Activated CD4-positive, CD25-positive, alpha-beta regulatory T cell (primary cell): ENCODE data around the gene DSCAM.

Experiments used
- DNase-seq, 4 experiments: peaks; one replicate each; lab custom pipeline; 2025; lab: John Stamatoyannopoulos, UW

Gene DSCAM

DNA sequence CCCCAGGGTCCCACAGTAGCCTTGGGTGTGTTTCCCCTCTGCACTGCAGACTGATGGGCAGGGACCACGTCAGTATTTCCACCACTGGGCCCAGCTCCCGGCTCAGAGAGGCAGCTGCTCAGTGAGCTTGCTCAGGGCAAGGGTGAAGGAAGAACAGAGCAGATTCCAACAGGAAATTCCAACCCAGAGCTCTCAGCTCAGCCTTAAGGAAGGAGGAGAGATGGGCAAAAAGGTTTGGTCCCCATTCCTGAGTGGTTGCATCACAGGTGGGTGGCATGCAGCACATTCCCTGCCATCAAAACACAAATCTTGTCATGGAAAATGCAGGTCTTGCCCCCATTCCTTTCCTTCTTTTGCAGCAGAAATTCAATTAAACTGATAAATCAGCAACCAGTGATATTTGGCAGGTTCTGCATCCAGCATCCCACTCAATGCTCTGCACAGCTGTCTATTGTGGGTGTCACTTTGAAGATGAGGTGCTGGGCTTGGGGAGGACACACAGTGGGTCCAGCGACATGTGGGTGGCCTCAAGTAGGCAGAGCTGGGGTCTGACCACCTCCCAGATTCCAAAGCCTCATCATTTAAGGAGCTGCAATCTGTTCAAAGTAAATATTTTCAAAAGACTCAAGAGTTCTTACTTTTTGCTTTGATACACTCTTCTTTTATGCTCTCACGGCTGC is 315.4 kb downstream of the DSCAM start:
- DNase-seq = no peak

DNA sequence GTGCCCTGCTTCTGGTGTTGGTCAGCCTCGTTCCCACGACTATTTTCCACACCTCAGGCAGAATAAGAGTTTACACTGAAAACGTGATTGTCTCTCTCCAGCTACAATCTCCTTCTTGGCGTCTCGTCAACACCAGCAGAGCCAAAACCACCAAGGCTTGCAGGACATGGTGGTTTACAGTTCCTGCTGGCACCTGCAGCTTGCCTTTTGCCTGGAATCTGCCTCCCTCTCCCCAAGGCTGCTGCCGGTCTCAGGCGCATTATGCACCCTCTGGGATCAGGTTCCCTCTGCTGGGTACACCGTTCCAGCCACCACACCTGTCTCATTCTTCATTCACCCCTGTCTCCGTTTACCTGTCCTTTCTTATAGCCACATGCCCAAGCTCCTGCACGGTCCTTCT is 315.9 kb downstream of the DSCAM start:
- DNase-seq = no peak

DNA sequence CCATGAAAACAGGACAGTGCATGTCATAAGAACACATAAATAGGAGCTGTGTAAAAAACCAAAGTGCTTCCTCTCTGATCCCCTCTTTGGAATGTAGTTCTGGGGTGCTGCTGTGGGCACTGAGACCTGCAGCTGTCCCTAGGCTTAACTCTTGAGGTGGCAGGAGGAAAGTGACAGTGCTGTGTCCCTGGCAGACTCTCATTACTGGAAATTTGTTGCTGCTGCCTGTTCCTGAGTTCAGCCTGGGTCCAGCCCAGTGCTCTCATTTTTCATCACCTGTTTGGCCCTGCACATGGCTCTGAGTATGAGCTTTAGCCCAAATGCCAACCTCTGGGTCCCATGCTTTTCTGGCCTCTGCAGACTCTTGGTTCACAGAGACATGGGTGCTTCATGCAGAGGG is 329.3 kb downstream of the DSCAM start:
- no peak for DNase-seq

DNA sequence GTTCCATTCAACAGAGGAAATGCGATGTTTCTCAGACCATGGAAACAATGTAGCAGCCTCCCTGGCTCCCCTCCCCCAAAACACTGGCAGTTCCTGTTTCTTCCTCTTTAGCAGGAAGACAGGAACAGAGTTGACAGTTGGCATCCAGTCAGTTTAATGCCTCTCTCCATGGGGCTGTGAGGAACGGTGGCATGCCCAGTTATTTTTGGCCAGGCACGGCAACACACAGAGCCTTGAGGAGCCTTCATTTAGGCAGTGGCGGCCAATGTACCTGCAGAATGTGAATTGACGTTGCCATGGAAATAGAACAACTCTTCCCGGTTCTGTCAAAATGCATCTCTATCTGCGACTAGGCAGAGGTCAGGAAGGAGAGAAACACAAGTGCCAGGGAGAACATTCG is 330.6 kb downstream of the DSCAM start:
- DNase-seq = no peak

DNA sequence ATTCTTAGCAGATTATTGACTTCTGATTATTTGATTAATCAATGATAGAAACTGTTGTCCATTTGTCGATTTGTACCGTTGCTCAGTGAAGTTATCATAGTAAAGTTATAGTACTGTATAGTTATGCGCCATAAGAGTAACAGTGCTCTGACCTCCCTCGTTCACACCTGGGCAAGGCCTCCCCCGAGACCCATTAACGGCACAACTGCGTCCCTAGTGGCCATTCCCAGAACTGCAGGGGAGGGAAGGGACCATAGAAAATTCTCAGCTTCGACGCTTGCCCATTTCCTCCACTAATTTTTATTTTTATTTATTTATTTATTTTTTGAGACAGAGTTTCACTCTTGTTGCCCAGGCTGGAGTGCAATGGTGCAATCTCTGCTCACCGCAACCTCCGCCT is 334.4 kb downstream of the DSCAM start:
- DNase-seq = no peak

DNA sequence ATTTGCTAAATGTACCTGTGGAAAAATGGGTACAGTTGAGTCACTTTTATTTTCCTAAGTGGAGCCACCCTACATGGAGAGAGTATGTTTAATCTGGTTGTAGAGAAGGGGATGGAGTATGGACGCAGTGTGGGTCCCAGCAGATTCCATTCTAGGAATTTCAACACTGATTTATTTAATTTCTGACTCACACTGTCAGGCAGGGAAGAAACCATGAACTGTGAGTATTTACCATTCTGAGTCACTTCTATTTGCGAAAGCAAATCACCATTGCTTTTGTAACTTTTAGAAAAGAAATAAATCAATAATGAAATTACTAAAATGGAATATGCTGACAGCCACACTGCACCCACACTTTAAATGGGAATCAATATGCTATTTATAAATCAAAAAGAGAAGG is 339.0 kb downstream of the DSCAM start:
- no peak for DNase-seq

DNA sequence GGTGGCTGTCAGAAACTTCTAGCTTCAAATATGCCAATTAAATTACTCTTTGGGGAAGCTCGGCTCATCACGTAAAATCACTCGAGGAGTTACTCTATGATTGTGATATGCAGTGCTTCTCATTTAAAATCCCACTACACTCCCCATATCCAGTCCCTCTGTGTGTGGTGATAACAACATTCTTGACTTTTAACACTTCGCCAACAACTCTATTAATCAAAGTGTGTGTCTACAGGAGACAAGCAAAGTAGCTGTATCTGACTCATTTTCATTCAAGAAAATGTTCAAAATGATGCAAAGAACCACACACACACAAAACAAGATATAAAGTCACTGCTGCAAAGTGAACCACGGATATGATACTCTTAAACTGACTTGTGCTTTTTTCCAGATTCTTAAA is 341.3 kb downstream of the DSCAM start:
- no peak for DNase-seq

DNA sequence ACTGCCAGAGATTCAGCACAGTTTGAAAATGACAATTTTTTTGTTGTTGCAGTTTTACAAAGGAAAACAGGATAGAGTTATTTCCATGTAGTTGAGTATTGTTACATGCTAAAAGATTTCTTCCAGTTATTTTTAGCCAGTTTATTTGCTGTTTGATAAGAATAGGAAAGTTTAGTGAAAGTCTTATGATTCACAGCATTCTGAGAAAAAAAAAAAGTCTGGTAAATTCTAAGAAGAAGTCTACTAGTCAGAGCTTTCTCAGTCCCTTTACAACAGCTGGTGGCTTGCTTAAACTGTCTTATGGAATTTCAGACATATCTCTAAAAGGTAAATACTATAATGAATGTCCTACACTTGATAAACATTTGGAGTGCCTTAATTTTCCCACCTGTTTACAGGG is 341.7 kb downstream of the DSCAM start:
- no peak for DNase-seq

DNA sequence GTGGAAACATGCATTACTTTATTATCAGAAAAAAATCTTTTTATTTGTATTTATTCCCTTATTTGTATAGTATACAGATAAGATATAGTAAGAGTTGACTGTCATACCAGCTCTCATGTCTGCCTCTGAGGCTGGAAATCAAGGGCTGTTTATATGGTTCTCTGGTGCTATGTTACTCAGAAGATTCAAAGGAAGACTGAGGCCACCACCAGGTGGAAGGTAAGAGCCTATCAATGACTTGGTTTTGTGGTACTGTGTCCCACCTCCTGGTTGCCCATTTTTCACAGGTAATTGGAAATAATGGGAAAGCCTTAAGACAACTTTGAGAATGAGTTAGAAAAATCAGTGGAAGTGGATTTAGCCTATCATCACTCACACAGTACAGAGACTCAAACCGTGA is 342.1 kb downstream of the DSCAM start:
- DNase-seq = no peak

DNA sequence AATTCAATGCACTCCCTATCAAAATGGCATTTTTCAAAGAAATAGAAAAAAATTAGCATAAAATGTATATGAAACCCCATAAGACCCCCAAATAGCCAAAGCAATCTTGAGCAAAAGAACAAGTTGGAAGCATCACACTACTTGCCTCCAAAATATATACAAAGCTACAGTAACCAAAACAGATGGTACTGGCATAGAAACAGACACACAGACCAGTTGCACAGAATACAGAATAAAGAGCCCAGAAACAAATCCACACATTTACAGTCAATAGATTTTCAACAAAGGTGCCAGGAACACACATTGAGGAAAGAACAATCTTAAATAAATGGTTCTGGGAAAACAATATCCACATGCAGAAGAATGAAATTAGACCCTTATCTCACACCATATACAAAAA is 350.8 kb downstream of the DSCAM start:
- no peak for DNase-seq

DNA sequence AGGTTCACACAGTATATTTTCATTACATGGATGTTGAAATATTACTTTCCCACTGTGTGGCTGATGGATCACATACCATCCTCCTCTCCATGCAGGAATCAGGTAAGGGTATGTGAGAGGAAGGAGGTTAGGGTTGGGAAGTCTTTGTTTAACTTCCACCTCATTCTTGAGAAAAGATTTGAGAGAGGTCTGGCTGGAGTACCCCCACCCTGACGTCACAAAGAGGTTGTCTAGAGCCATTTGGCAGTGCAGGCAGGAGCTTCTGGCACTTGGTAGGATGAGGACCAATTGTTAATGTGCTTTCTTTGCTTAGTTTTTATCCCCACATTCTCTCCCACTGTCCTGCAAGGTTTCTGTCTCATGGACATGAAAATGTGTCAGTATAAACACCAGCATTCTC is 356.6 kb downstream of the DSCAM start:
- no peak for DNase-seq

DNA sequence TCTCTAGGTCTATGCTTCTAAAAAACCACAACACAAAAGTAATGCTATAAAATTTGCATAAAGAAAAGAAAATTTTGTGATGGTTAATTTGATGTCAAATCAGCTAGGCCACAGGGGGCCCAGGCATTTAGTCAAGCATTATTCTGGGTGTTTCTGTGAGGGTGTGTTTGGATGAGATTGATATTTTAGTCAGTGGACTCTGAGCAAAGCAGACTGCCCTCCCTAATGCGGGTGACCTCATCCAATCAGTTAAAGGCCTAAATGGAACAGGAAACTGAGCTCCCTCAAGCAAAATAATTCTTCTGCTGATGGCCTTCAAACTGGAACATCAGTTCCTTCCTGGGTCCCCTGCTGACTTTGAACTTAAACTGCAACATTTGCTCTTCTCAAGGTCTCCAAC is 358.0 kb downstream of the DSCAM start:
- no peak for DNase-seq

DNA sequence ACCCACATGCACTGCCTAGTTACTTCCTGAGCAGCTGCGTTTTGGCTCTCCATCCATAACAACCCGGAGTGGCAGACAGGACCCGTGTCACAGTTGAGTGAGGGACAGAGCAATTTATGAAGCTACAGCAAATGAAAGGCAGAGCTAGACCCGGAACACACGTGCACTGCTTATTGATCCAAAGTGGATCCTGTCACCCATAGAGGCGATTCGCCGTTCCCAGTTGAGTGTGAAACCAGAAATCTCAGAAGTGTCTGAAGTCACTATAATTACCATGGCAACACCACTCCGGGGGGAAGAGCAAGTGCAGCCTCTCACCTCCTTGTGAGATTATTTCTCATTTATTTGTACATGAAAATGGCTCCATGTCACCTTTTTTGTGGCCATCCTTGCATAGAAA is 365.2 kb downstream of the DSCAM start:
- no peak for DNase-seq

DNA sequence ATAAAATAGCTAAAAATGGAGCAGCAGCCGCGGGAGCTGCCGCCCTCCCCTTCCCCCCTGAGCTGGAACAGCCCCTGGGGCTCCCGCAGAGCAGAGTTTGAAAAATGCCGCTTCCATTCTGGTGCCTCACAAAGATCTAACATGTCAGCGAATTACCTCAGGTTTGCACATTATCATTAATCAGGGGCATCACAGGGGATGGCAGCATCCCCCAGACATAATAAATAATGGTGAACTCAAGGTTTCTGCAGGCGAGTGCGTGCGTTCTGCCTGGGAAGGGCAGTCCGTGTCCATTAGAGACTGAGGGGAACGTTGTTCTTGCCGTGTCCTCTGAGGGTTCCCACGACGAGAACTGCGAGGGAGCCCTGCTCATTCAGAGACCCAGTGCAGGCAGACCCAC is 372.4 kb downstream of the DSCAM start:
- no peak for DNase-seq

DNA sequence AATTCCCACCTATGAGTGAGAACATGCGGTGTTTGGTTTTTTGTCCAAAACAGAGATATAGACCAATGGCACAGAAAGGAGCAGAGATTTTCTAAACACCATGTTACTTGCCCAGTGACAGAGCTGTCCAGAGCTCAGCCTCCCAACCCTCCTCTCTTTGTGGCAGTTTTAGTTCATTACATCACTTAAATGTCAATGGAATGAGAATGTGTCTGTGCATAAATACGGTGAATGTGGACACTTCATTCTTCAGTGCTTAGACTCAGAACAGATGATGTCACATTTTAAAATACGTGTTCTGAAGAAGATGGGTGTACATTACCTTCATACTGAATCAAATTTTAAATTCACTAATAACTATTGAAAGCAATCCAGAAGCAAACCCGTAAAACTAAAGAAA is 374.9 kb downstream of the DSCAM start:
- DNase-seq = no peak

DNA sequence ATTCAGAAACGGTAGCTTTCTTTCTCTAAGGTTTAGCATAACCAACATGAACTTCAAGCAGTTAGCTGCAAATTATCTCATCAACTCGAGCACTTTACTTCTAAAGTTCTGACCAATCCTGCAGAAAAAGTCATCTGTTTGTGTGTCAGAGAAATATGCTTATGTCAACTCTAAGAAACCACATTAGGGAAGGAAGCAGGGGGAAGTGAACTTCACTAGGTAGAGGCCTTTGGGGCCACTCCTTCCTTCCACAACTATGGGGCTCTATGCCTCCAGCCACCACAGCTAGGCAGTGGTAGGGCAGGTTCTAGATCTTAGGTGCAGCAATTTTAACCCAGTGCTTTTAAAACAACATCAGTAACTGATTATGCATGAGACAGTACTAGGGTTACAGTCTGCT is 375.9 kb downstream of the DSCAM start:
- no peak for DNase-seq

DNA sequence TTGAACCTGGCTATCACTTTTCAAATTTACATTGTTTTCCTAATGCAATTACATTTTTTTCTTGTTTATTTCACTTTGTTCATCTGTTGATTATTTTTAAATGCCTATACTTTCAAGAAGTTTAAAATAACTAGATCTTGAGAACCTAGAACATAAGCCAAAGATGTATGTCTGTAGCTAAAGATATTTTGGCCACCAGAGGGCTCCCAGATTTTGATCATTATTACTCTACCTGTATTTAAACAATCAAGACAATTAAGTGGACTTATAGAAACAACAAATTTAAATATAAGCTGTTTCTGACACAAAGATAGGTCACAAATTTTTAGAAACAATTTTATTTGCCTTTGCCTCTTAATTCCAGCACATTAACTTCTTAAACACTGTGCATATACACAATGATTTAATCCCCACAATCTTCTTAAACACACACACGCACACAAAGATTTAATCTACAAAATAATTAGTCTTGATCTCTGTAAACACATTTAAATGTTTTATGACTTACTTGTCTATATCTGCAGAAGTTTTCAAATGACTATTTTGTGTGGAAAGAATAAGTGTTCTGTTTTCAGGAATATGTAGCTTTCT is 380.0 kb downstream of the DSCAM start:
- no peak for DNase-seq

DNA sequence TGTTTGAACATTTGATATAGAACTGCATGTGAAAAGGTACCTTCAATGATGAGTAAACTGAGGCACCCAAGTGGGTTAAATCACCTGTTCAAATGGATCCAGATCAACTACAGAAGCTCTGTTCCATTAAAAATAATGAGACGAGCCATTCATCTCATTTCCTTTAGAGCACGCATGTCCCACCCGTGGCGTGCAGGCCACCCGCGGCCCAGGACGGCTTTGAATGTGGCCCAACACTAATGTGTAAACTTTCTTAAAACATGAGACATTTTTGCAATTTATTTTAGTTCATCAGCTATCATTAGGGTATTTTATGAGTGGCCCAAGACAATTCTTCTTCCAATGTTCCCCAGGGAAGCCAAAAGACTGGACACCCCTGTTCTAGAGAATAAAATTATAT is 381.6 kb downstream of the DSCAM start:
- DNase-seq = no peak

DNA sequence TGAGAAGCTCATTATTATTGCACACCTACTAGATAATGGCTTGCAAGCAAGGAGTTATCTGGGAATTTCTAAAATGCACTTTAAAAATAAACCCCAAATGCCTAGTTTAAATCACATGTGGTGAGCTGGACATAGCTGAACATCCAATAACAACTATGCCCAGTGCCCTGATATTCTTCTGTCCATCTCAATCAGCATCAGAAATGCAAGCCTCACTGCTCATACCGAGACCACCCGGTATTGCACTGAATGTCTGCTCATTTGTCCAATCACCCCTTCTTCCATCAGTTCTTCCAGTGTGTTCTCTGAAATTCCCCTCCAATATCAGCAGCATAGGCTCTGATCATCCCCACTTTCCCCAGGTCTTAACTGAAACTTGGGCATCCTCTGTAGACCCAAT is 383.8 kb downstream of the DSCAM start:
- no peak for DNase-seq

DNA sequence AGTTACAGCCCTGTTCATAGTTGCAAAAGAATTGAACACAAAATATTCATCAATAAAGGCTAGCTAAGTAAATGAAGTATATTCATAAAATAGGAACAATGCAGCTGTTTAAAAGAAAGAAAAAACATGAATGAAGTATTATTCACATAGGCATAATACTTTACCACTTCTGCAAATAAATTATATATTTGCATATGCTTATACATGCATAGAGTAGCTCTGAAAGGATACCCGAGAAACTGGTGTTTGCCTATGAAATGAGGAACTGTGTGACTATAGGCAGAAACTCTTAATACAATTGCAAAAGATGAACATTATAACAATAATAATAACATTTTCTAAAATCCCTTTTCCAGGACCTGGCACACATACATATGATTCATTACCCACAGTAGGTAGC is 385.9 kb downstream of the DSCAM start:
- no peak for DNase-seq

DNA sequence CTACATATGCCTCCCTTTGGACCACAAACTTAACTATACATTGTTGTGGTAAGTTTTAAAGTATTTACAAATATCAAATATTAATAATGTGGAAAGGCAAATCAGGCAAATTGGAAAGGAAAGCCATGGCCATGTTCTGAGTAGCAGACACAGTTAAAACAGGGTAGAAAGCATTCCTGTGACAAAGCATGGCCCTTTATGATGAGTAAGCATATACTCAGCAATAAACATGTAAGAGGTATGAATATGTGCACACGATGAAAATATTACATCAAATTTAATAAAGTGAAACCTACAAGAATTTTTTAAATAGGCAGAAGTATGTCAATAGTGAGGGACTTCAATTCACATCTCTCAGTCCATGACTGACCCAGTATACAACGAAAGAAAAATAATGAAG is 389.2 kb downstream of the DSCAM start:
- DNase-seq = no peak

DNA sequence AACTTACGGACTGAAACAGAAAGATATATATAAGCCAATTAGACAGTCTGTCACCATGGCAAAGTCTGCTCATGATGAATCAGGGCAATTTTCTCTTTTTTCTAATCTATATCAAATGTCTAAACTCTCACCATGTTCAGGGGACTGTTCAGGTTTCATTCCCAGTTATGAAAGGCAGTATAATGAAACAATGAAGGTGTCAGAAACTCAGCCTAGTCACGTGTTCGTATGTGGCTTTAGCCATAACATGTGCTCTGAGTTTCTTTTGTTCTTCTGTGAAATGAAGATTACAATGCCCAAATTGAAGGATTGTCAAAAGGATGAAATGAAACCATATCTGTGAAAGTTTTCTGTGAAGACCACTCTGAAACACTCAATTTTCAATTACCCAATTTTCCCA is 392.9 kb downstream of the DSCAM start:
- DNase-seq = no peak

DNA sequence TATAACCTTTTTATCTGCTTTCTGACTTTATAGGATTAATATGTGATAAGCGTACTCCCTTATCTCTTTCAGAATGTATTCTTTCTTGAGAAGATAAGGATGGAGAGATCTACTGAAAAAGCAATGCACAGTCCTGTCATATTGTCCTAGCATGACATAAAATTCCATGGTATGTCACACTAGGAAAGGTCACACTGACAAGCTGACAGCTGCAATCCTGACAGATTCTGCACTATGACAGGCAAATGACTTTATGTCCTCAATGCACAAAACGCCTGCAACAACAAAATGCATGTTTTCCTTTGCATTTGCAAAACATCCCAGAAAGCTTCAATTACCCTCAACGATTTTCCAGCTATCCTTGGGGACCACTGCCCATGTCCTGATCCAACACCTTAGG is 393.8 kb downstream of the DSCAM start:
- DNase-seq = no peak

DNA sequence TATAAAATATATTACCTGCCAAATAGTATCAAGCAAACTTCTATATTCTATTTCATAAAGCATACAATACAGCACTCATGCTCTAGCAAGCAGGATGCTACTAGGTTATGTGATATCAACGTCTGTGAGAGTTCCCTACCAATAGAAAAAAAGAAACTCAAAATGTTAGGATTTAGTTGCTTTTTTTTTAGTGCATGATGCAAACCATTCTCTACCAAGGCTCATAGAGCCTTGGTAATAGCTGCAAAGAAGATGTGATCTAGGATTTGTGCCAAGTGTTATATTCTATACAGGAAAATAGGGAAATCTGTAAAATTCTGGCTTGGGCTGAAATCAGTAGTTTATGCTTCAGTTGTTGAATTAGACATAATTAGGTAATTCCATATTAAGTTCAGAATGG is 394.4 kb downstream of the DSCAM start:
- DNase-seq = no peak
